Measurements from ENCODE around the gene ARHGAP30.

- TF ChIP-seq CTCF (IDR thresholded peaks at IDR 0.05) = no peak
- no peak for TF ChIP-seq RAD21 (IDR thresholded peaks at IDR 0.05; ENCODE audit: low read length)
- TF ChIP-seq TCF12 (IDR thresholded peaks at IDR 0.05) = no peak
- TF ChIP-seq SIN3A (IDR thresholded peaks at IDR 0.05; ENCODE audit: borderline replicate concordance, low read depth, low read length) = no peak
- TF ChIP-seq POLR2AphosphoS5 (IDR thresholded peaks at IDR 0.05; ENCODE audit: low read depth, low read length) = no peak
- TF ChIP-seq RXRA (IDR thresholded peaks at IDR 0.05; ENCODE audit: borderline replicate concordance, low read depth) = no peak
- TF ChIP-seq MXI1 (IDR thresholded peaks at IDR 0.05; ENCODE audit: low read depth, low read length) = no peak
Observed at GRCh38 chr1:161082483-161082882, 12.8 kb upstream of the ARHGAP30 start.

All from SK-N-SH (cell line).